ENCODE results near the gene TMEM161A. TPM values are rescaled to one million over a fixed set of nuclear protein-coding genes. Genes with fewer than 3 reads are reported as not detected.

TMEM161A gene
- total and polyA plus RNA-seq, 10 donors: 15.1 to 31.7 (median 18.5) TPM

DNA sequence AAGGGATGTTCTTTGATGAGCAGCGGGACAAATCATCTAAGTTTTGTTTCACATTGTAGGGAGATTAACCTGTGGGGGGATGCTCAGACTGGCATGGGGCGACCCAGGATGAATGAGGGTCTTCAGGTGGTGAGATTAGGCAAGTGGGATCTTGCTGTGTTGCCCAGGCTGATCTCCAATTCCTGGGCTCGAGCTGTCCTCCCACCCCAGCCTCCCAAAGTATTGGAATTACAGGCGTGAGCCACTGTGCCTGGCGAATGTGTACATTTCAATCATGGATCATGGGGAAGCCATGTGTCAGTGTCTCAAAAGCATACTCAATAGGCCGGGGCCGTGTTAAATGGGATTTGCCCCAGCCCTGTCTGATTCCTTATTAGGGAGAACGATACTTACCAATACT, 66.4 kb downstream of the TMEM161A start:
- WGBS, 5 donors: 92 to 96% (median 95%) methylated on average over 8 of the region's 8 CpGs
- intact Hi-C loops (cut with DNase I; ENCODE audit: low total_unique reads): no loop called here
- TF ChIP-seq POLR2A (IDR thresholded peaks at IDR 0.05) (no peak), POLR2AphosphoS5 (IDR thresholded peaks at IDR 0.05) (no peak)
- TF ChIP-seq, protein P1, sequence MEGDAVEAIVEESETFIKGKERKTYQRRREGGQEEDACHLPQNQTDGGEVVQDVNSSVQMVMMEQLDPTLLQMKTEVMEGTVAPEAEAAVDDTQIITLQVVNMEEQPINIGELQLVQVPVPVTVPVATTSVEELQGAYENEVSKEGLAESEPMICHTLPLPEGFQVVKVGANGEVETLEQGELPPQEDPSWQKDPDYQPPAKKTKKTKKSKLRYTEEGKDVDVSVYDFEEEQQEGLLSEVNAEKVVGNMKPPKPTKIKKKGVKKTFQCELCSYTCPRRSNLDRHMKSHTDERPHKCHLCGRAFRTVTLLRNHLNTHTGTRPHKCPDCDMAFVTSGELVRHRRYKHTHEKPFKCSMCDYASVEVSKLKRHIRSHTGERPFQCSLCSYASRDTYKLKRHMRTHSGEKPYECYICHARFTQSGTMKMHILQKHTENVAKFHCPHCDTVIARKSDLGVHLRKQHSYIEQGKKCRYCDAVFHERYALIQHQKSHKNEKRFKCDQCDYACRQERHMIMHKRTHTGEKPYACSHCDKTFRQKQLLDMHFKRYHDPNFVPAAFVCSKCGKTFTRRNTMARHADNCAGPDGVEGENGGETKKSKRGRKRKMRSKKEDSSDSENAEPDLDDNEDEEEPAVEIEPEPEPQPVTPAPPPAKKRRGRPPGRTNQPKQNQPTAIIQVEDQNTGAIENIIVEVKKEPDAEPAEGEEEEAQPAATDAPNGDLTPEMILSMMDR (IDR thresholded peaks at IDR 0.05 in 8 of 11, conservative IDR thresholded peaks at IDR 0.05 in 3 of 11): no peak
- H3K27me3 ChIP-seq (replicated peaks in 1 of 7): no peaks in the 10 kb centered on the region
- no peaks in the 10 kb centered on the region for H3K9me3 ChIP-seq
- H3K4me3 ChIP-seq: no peak overlapping the region
- no peak for DNase-seq
- peaks cover 2 to 79% (median 26%) of the 10 kb centered on the region in 6 donors for H3K4me1 ChIP-seq
- H3K36me3 ChIP-seq: peaks cover 0 to 29% (median 0%) of the 10 kb centered on the region in 6 donors
- no peak overlapping the region for H3K27ac ChIP-seq

Other genes with a start within 250 kb of the TMEM161A start
- gene CERS1, start 242.3 kb downstream of the TMEM161A start, total RNA-seq: under 1 TPM in 4 of 7 donors, not detected in 3; 0.16 to 0.50 (median 0.40) TPM
- gene CERS1, start 242.3 kb downstream of the TMEM161A start, polyA plus RNA-seq: under 1 TPM in 2 of 3 donors, not detected in 1; 0.06 to 0.45 TPM
- 100 to 1,000 TPM; 135 to 261 (median 158) TPM for gene COPE, start 219.1 kb downstream of the TMEM161A start, total RNA-seq
- 100 to 1,000 TPM; 164 to 248 (median 196) TPM for gene COPE, start 219.1 kb downstream of the TMEM161A start, polyA plus RNA-seq
- gene DDX49, start 218.8 kb downstream of the TMEM161A start, total RNA-seq: 10 to 100 TPM; 31.0 to 42.6 (median 34.8) TPM
- gene DDX49, start 218.8 kb downstream of the TMEM161A start, polyA plus RNA-seq: 10 to 100 TPM; 37.4 to 48.0 (median 38.7) TPM
- 100 to 1,000 TPM in 2 of 7 donors, 10 to 100 TPM in 5; 23.0 to 197 (median 80.0) TPM for gene HOMER3, start 197.3 kb downstream of the TMEM161A start, total RNA-seq
- 100 to 1,000 TPM in 2 of 3 donors, 10 to 100 TPM in 1; 22.4 to 279 (median 148) TPM for gene HOMER3, start 197.3 kb downstream of the TMEM161A start, polyA plus RNA-seq
- gene SUGP2, start 105.0 kb downstream of the TMEM161A start, total RNA-seq: 100 to 1,000 TPM in 2 of 7 donors, 10 to 100 TPM in 5; 55.7 to 109 (median 79.1) TPM
- 100 to 1,000 TPM in 2 of 3 donors, 10 to 100 TPM in 1; 54.5 to 127 (median 106) TPM for gene SUGP2, start 105.0 kb downstream of the TMEM161A start, polyA plus RNA-seq
- 10 to 100 TPM; 17.2 to 27.4 (median 18.7) TPM for gene ARMC6, start 104.9 kb downstream of the TMEM161A start, total RNA-seq
- gene ARMC6, start 104.9 kb downstream of the TMEM161A start, polyA plus RNA-seq: 10 to 100 TPM; 25.8 to 29.0 (median 28.5) TPM
- gene SLC25A42, start 74.5 kb downstream of the TMEM161A start, total RNA-seq: 10 to 100 TPM; 12.5 to 25.3 (median 16.8) TPM
- 10 to 100 TPM in 2 of 3 donors, 1 to 10 TPM in 1; 9.7 to 11.6 (median 10.6) TPM for gene SLC25A42, start 74.5 kb downstream of the TMEM161A start, polyA plus RNA-seq
- 1 to 10 TPM; 2.6 to 7.8 (median 3.6) TPM for gene MEF2B, start 31.8 kb upstream of the TMEM161A start, total RNA-seq
- gene MEF2B, start 31.8 kb upstream of the TMEM161A start, polyA plus RNA-seq: 10 to 100 TPM in 1 of 3 donors, 1 to 10 TPM in 2; 2.2 to 15.5 (median 2.7) TPM
- 10 to 100 TPM; 14.0 to 52.1 (median 26.0) TPM for gene BORCS8, start 53.7 kb upstream of the TMEM161A start, total RNA-seq
- 10 to 100 TPM; 20.5 to 38.8 (median 26.5) TPM for gene BORCS8, start 53.7 kb upstream of the TMEM161A start, polyA plus RNA-seq
- gene RFXANK, start 53.8 kb upstream of the TMEM161A start, total RNA-seq: 10 to 100 TPM; 47.4 to 78.4 (median 72.6) TPM
- 100 to 1,000 TPM; 122 to 139 (median 131) TPM for gene RFXANK, start 53.8 kb upstream of the TMEM161A start, polyA plus RNA-seq
- 10 to 100 TPM in 6 of 7 donors, 1 to 10 TPM in 1; 9.9 to 15.5 (median 13.8) TPM for gene NR2C2AP, start 64.9 kb upstream of the TMEM161A start, total RNA-seq
- gene NR2C2AP, start 64.9 kb upstream of the TMEM161A start, polyA plus RNA-seq: 10 to 100 TPM; 24.2 to 27.9 (median 25.8) TPM
- under 1 TPM in 1 of 7 donors, not detected in 6; 0.17 TPM for gene NCAN, start 73.5 kb upstream of the TMEM161A start, total RNA-seq
- not detected for gene NCAN, start 73.5 kb upstream of the TMEM161A start, polyA plus RNA-seq
- gene TM6SF2, start 134.8 kb upstream of the TMEM161A start, total RNA-seq: 1 to 10 TPM in 1 of 7 donors, under 1 TPM in 3, not detected in 3; 0.32 to 1.0 (median 0.58) TPM
- gene TM6SF2, start 134.8 kb upstream of the TMEM161A start, polyA plus RNA-seq: under 1 TPM; 0.15 to 0.23 (median 0.22) TPM
- 10 to 100 TPM; 48.0 to 63.1 (median 52.8) TPM for gene SUGP1, start 182.0 kb upstream of the TMEM161A start, total RNA-seq
- 10 to 100 TPM; 29.3 to 53.2 (median 46.9) TPM for gene SUGP1, start 182.0 kb upstream of the TMEM161A start, polyA plus RNA-seq
- 100 to 1,000 TPM in 4 of 7 donors, 10 to 100 TPM in 3; 77.5 to 133 (median 103) TPM for gene MAU2, start 182.4 kb upstream of the TMEM161A start, total RNA-seq
- gene MAU2, start 182.4 kb upstream of the TMEM161A start, polyA plus RNA-seq: 10 to 100 TPM; 12.0 to 29.8 (median 17.7) TPM